ENCODE results near the gene SLCO2B1. TPM values are rescaled to one million over a fixed set of nuclear protein-coding genes. Genes with fewer than 3 reads are reported as not detected.

The SLCO2B1 gene
- total RNA-seq, 1 donor from 2014 or later: 2.6 TPM

GRCh38 chr11:75167617-75168016, 16.7 kb downstream of the SLCO2B1 start:
- no peak overlapping the region for H3K4me3 Mint-ChIP-seq (ENCODE audit: unreplicated experiment)
- H3K36me3 Mint-ChIP-seq (ENCODE audit: low read depth, unreplicated experiment): peaks cover 2% of the 10 kb centered on the region
- H3K4me2 ChIP-seq (ENCODE audit: low read length): no peak overlapping the region
- H3K9me3 ChIP-seq (ENCODE audit: insufficient read depth, low read depth, low read length): no peaks in the 10 kb centered on the region
- H3K4me1 ChIP-seq (ENCODE audit: insufficient read depth, low read length): no peaks in the 10 kb centered on the region
- no peaks in the 10 kb centered on the region for H3K79me2 ChIP-seq (ENCODE audit: insufficient read depth, low read length)
- H3K36me3 ChIP-seq (ENCODE audit: insufficient read depth, low read length): no peaks in the 10 kb centered on the region
- no peaks in the 10 kb centered on the region for H3K4me1 Mint-ChIP-seq (ENCODE audit: low read depth, unreplicated experiment)
- H3K27ac Mint-ChIP-seq (ENCODE audit: unreplicated experiment): no peak overlapping the region
- DNase-seq (ENCODE audit: low read depth): no peak
- H3K9me3 Mint-ChIP-seq (ENCODE audit: unreplicated experiment): peaks cover 3% of the 10 kb centered on the region
- no peak overlapping the region for H3K4me3 ChIP-seq (ENCODE audit: insufficient read depth, low read depth, low read length)
- FAIRE-seq: no peak
- H2AFZ ChIP-seq (ENCODE audit: low read depth, low read length): no peak overlapping the region
- H3K27me3 ChIP-seq (ENCODE audit: insufficient read depth, low read length): peaks cover 7% of the 10 kb centered on the region
- no peaks in the 10 kb centered on the region for H4K20me1 ChIP-seq (ENCODE audit: insufficient read depth, low read length)
- no peak overlapping the region for H3K9ac ChIP-seq (ENCODE audit: low read length)
- H3K27me3 Mint-ChIP-seq (ENCODE audit: low read depth, unreplicated experiment): peaks cover 48% of the 10 kb centered on the region
- no peak overlapping the region for H3K27ac ChIP-seq (ENCODE audit: low read depth, low read length)
- TF ChIP-seq EZH2 (IDR thresholded peaks at IDR 0.05; ENCODE audit: insufficient read depth, low read length) (no peak), CTCF (IDR thresholded peaks at IDR 0.05; ENCODE audit: insufficient read depth, low read depth, low read length) (no peak)

DNA sequence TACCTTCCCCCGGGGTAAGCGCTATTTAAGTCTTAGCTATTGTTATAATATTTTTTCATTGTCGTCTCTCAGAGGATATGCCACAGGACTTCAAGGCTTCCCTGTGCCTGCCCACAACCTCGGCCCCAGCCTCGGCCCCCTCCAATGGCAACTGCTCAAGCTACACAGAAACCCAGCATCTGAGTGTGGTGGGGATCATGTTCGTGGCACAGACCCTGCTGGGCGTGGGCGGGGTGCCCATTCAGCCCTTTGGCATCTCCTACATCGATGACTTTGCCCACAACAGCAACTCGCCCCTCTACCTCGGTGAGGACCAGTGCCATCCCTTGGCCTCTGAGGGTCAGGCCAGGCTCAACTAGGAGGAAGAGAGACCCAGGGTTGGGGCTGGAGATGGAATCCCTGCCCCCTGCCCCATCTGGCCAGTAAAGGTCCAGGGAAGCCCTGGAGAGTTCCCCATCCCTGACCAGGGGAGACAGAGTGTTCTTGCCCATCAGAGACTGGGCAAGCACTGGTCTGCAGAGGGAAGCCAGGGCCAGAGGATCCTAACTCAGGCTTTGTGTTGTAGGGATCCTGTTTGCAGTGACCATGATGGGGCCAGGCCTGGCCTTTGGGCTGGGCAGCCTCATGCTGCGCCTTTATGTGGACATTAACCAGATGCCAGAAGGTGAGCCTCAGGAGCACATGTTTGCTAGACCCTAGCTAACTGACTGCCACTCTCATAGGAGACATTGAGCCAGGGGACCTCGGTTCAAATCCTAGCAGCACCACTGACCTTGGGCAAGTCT, 18.4 kb downstream of the SLCO2B1 start:
- Mint-ChIP-seq H3K27ac (ENCODE audit: unreplicated experiment) (no peak overlapping the region), H3K36me3 (ENCODE audit: low read depth, unreplicated experiment) (peaks cover 4% of the 10 kb centered on the region), H3K4me1 (ENCODE audit: low read depth, unreplicated experiment) (peaks cover 1% of the 10 kb centered on the region), H3K27me3 (ENCODE audit: low read depth, unreplicated experiment) (peaks cover 39% of the 10 kb centered on the region), H3K9me3 (ENCODE audit: unreplicated experiment) (no peaks in the 10 kb centered on the region), H3K4me3 (ENCODE audit: unreplicated experiment) (no peak overlapping the region)
- H3K27ac ChIP-seq (ENCODE audit: low read depth, low read length): no peak overlapping the region
- TF ChIP-seq EZH2 (IDR thresholded peaks at IDR 0.05; ENCODE audit: insufficient read depth, low read length): no peak
- TF ChIP-seq CTCF (IDR thresholded peaks at IDR 0.05; ENCODE audit: insufficient read depth, low read depth, low read length): no peak
- H2AFZ ChIP-seq (ENCODE audit: low read depth, low read length): no peak overlapping the region
- no peaks in the 10 kb centered on the region for H3K4me1 ChIP-seq (ENCODE audit: insufficient read depth, low read length)
- H3K27me3 ChIP-seq (ENCODE audit: insufficient read depth, low read length): peaks cover 3% of the 10 kb centered on the region
- H4K20me1 ChIP-seq (ENCODE audit: insufficient read depth, low read length): no peaks in the 10 kb centered on the region
- no peaks in the 10 kb centered on the region for H3K79me2 ChIP-seq (ENCODE audit: insufficient read depth, low read length)
- DNase-seq (ENCODE audit: low read depth) (no peak), FAIRE-seq (no peak)
- H3K36me3 ChIP-seq (ENCODE audit: insufficient read depth, low read length): no peaks in the 10 kb centered on the region
- no peak overlapping the region for H3K9ac ChIP-seq (ENCODE audit: low read length)
- no peak overlapping the region for H3K4me2 ChIP-seq (ENCODE audit: low read length)
- no peak overlapping the region for H3K4me3 ChIP-seq (ENCODE audit: insufficient read depth, low read depth, low read length)
- no peaks in the 10 kb centered on the region for H3K9me3 ChIP-seq (ENCODE audit: insufficient read depth, low read depth, low read length)
